Activated gamma-delta T cell treated with Interleukin-2 at 50 U/mL for 16 hours (primary cell): ENCODE measurements around the gene PAN2.
"Not testable (repeated sequence)": the region's sequence is repeated elsewhere in the genome, so short reads cannot be mapped to it uniquely, and the experiment has no call there.

Experiments used
- DNase-seq: peaks from one replicate; pipeline ENCODE4 v3.0.0-alpha.2; 2020

The PAN2 gene, protein sequence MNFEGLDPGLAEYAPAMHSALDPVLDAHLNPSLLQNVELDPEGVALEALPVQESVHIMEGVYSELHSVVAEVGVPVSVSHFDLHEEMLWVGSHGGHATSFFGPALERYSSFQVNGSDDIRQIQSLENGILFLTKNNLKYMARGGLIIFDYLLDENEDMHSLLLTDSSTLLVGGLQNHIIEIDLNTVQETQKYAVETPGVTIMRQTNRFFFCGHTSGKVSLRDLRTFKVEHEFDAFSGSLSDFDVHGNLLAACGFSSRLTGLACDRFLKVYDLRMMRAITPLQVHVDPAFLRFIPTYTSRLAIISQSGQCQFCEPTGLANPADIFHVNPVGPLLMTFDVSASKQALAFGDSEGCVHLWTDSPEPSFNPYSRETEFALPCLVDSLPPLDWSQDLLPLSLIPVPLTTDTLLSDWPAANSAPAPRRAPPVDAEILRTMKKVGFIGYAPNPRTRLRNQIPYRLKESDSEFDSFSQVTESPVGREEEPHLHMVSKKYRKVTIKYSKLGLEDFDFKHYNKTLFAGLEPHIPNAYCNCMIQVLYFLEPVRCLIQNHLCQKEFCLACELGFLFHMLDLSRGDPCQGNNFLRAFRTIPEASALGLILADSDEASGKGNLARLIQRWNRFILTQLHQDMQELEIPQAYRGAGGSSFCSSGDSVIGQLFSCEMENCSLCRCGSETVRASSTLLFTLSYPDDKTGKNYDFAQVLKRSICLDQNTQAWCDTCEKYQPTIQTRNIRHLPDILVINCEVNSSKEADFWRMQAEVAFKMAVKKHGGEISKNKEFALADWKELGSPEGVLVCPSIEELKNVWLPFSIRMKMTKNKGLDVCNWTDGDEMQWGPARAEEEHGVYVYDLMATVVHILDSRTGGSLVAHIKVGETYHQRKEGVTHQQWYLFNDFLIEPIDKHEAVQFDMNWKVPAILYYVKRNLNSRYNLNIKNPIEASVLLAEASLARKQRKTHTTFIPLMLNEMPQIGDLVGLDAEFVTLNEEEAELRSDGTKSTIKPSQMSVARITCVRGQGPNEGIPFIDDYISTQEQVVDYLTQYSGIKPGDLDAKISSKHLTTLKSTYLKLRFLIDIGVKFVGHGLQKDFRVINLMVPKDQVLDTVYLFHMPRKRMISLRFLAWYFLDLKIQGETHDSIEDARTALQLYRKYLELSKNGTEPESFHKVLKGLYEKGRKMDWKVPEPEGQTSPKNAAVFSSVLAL

DNA sequence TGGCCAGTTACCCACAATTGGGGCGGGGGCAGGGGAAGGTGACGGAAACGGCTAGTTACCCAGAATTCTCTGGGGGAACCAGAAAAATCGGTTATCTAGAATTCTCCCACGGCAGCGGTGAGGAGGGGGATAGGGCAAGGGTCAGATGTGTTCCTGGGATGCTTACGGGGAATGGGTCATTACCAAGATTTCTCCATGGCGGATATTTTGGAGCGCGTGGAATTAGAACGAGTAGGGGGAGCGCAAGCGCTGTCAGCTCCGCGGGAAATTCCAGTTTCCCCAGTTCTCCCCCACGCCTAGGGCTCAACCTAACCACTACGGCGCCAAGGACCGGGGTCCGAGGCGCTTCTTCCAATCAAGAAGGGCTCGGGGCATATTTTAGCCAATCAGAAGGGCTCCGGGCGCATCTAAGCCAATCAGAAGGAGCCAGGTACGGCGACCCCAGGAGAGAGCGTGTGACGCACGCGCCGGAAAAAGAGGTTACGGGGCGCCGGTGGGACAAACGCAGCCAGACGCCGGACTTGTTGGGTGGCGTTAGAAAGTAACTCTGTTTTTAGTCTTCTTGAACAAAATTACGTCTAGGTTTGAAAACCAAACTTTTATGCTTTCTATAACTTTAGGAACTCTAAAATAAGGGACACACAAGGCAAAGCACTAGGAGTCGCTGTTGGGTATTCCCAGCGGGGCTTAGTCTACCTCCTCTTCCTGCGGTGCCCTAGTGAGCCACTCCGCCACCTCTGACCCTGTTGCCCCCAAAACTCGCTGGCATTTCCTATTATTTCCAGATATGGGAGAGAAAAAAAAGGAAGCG is at the start of gene PAN2:
Gene PAN2 (minus strand): TSS at position 322 of the 811 bp plus-strand sequence. CDS start 906 bp downstream, outside the sequence.
- peak; percentile 90 for DNase-seq

DNA sequence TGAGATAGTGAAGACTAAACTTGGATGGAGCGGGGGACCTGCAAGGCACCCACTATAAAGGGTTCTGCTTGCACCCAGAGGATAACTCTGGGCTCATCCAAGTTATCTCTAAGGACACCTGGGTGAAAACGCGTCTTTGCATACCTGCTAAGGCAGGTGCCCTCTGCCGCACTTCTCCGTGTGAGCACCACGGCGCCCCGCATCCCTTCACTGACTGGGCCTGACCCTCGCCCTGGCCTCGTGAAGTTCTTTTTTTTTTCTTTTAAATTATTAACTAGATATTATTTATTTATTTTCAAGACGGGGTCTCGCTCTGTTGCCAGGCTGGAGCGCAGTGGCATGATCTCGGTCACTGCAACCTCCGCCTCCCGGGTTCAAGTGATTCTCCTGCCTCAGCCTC is 48.8 kb upstream of the PAN2 start:
- no peak for DNase-seq

DNA sequence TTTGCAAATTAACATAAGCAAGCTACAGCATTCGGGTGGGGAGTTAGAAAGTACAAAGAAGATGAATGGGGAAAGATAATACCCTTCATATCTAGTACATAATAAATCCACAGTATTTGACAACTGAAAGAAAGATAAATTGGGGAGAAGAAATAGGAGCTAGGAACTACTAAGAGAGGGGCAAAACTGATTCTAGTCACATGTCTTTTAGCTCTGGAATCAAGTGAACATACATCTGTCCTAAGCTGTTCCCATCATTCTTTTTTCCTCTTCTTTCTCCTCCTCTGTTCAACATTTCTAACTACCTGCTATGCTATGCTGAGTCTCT is 44.2 kb upstream of the PAN2 start:
- no peak for DNase-seq

DNA sequence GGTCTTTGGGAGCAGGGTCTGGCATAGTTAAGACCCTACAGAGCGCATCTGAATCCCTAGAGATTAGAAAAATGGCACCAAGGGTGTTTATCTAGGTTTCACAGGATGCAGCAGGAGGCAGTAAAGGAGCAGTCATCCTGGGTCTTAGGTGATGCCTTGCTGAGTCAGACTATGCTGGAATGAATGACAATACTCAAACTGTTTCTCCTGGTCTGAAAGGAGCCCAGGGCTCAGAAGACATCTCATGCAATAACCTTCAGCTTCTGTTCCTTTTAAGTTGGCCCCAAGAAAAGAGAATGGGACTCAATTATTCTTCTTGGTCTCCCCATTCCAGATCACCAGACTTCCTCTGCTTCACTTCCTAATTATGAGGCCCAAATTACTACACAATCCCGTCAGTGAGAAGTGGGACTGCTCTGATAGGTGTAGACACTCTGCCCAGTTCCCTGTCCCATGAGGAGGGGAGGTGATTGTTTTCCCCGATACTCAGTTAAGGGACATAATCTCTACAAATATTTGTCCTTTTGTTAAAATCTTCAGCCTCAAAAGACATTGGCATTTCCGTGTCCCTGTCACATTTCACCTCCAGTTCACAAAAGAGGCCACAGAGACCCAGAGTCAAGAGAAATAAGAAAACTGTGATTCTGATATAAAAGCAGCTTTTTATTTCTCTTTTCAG is 43.6 kb upstream of the PAN2 start:
- no peak for DNase-seq

DNA sequence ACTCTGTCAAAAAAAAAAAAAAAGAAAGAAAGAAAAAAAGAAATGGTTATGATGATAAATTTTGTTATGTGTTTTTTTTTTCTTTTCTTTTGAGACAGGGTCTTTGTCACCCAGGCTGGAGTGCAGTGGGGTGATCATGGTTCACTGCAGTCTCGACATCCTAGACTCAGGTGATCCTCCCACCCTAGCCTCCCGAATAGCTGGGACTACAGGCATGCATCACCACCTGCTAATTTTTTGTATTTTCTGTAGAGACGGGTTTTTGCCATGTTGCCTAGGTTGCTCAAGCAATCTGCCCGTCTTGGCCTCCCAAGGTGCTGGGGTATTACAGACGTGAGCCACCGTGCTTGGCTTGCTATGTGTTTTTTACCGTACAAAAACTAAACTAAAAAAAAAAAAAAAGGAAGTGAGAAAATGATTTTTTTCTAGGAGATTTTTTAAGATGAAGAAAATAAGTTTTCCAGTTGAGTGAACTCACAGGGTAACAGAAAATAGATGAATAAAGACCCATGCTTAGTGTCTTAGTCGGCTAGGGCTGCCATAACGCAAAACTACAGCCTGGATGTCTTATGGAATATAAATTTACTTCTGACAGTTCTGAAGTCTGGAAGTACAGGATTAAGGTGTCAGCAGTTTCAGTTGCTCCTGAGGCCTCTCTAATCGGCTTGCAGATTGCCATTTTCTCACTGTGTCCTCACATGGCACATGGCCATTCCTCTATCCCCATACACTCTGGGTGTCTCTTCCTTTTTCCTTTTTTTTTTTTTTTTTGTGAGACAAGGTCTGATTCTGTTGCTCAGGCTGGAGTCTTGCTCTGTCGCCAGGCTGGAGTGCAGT is 42.0 kb upstream of the PAN2 start:
- no peak for DNase-seq

DNA sequence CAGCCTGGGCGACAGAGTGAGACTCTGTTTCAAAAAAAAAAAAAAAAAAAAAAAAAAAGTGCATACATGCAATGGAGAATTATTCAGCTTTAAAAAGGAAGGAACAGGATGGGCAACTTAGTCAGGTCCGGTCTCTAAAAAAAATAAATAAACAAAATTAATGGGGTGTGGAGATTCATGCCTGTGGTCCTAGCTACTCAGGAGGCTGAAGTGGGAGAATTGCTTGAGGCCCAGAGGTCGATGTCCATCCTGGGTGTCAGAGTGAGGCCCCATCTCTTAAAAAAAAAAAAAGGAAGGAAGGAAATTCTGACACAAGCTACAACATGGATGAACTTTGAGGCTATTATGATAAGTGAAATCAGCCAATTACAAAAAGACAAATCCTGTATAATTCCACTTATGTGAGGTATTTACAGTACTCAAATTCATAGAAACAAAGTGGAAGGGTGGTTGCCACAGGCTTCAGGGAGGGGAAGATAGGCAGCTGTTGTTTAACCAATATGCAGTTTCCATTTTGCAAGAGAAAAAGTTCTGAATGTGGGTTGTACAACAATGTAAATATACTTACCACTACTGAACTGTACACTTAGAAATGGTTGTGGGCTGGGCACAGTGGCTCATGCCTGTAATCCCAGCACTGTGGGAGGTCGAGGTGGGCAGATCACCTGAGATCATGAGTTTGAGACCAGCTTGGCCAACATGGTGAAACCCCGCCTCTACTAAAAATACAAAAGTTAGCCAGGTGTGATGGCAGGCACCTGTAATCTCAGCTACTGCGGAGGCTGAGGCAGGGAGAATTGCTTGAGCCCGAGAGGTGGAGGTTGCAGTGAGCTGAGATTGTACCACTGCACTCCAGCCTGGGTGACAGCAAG is 41.2 kb upstream of the PAN2 start:
- no peak for DNase-seq

DNA sequence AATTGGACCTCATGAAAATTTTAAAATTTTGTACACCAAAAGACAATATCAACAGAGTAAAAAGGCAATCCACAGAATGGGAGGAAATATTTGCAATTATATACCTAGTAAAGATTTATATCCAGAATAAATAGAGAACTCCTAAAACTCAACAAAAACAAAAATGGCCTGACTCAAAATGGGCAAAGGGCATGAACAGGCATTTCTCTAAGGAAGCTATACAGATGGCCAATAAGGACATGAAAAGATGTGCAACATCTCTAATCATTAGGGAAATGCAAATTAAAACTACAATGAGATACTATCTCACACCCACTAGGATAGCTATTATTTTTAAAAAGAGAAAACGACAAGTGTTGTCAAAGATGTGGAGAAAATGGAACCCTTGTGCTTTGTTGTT is 39.7 kb upstream of the PAN2 start:
- no peak for DNase-seq

DNA sequence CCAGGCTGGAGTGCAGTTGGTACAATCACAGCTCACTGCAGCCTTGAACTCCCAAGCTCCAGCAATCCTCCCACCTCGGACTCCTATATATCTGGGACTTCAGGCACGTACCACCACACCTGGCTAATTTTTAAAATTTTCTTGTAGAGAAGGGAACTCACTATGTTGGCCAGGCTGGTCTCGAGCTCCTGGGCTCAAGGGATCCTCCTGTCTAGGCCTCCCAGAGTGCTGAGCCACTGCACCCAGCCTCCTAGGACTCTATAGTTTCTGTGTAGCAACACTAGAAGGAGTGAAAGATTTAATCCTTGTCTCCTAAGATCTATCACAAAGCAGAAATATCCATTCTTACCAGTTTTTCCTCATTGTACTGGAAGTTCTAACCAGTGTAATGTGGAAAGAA is 33.1 kb upstream of the PAN2 start:
- no peak for DNase-seq

DNA sequence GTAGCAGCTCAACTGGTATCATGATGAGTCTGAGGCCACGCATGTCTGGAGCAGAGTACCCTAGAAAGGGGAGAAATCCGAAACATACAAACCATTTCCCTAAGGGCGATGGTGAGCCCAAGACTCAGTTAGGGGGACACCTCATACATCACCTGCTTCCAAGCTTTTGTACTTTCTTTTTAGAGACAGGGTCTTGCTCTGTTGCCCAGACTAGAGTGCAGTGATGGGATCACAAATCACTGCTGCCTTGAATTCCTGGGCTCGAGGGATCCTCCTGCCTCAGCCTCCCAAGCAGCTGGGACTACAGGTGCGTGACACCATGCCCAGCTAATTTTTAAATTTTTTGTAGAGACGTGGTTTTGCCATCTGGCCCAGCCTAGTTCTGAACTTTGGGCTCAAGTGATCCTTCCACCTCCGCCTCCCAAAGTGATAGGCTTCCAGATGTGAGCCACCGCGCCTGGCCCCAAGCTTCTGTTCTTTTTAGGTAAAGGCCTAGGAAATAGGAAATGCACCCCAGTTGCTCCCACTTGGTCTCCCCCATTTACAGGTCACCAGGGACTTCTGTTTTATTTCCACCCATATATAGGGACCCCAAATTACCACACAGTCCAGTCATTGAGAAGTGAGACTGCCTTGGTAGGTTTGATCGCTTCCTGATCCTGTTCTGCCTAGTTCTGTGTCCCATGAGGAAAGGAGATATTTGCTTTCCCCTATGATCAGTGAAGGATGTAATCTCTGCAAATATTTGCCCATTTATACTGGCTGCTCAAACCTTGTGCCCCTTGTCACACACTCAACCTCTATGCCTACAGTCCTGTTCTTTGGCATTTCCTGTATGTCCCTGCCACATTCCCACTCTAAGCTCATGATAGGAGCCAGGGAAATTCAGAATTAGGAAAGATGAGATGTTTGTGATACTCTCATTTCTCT is 28.6 kb upstream of the PAN2 start, which contains the start of gene APOF:
Gene APOF (minus strand): TSS at position 728 of the 930 bp plus-strand sequence. CDS start 112 bp downstream, at position 616.
- no peak for DNase-seq

DNA sequence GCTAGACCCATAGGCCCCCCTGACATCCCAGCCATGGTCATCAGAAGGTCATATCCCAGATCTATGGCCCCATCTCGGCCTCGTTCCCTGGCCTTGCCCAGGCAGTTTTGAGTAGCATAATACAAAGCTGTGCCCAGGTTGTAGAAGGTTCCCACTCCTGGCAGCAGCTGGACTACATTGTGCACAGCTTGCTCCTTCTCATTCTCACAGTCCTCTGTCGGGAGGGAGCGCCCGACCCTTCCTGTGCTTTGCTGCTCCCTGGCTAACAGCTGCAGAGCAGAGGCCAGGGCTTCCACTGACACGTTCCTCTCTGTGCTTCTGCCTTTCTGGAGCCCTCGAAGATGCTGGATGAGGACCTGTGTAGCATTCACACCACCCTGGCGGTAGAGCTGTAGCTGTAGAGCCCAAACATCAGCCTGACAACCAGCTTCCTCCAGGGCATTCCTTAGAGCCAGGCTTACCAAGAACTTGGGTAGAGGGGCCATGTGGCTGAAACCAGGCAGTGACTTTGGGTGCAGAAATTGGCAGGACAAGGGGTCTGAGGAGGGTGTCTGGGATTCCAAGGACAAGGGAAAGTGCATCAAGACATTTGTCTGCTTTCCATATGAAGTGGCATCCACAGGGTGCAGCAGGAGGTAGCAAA is 27.8 kb upstream of the PAN2 start:
- no peak for DNase-seq

DNA sequence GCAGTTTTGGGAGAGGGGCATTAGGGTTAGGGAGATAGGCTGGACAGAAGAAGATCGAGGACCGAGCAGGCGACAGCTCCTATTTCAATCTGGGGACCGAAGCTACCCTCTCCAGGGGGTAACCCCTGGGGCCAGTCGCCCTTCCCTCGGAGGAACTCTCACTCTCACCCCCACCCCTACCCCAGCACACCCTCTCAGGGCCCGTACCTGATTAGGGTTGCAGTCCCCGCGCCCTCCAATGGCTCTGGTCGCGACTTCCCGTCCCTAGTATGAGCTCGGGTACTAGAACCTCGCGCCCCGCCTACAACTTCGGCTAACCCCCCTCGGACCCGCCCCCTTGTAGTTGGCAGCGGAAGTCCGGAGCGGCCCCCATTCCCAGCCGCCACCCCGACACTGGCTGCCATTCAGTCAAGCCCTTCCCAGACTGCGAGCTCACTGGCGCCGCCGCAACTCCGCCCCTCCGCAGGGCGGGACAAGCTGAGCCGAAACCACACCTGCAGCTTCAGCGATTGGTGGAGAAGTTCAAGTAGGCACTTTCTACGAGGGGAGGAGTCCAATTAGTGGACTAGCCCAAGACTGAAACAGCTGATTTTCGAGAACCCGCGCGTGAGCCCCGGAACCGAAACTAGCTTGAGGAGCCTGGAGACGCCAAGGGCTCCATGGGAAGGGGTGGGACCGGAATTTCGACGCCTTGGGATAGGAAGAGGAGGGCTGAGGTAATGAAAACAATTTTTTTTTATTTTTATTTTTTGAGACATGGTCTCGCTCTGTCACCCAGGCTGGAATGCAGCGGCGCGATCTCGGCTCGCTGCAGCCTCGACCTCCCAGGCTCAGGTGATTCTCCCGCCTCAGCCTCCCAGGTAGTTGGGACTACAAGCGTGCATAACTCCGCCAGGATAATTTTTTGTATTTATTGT is 26.3 kb upstream of the PAN2 start, which contains the start of gene STAT2:
Gene STAT2 (minus strand): TSS at position 257 of the 917 bp plus-strand sequence. CDS start 3,536 bp downstream, outside the sequence.
- peak; percentile 99 for DNase-seq

DNA sequence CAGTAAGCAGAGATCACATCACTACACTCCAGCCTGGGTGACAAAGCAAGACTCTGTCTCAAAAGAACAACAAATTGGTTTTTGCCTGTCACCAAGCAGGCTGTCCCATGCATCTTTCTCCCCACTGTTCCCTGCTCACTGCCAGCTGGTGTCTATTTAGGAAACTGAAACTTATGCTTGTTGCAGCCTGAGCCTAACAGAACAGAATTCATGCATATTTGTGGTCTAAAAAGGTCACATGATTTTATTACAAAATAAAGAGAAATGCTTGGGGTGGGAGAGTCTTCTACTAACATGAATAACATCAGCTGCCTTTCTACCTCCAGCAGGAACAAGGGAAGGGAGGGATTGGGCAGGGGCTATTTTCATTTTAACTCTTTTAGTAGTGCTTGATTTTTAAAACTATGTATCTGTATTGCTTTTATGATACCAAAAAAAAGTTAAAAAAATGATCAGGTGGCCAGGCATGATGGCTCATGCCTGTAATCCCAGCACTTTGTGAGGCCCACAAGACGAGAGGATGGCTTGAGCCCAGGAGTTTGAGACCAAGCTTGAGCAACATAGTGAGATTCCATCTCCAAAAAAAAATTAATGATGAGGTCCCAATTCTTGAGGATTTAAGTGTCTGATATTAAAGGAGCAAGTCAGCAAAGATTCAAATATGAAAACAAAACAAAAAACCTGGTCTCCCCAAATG is 25.2 kb upstream of the PAN2 start:
- DNase-seq: no peak

DNA sequence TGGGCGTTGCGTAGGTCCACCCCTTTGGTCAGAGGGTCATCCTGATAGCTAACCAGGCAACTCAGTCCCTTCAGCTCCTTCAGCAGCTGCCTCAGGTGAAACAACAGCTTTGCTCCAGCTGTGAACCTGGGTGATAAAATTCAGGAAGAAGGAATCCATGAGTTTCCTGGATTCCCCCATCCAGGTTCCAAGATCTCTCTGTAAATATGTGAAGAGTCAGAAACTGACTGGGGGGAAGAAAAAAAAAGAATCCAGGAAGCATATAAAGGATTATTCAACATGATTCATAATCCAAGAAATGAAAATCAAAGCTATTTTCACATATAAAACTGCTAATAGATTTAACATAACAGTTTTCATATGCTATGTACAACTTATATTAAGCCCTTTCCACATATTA is 17.5 kb upstream of the PAN2 start:
- no peak for DNase-seq

DNA sequence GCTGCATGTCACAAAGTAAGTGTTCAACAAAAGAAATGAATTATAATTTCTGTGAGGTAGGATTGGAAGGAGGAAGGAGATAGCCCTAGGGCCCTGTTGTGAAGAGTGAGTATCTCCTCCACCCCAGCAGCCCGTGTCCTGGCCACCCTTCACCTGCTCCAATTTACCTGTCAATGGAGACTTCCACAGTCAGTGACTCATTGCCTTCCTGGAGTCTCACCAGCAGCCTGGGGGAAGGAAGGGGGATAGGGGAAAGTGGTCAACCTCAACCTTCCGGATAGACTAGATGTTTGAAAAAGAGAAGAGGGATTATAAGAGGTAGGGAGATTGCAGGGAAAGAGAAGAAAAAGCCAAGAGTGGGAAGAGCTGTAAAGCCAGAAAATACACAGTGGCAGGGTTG is 16.9 kb upstream of the PAN2 start:
- no peak for DNase-seq

DNA sequence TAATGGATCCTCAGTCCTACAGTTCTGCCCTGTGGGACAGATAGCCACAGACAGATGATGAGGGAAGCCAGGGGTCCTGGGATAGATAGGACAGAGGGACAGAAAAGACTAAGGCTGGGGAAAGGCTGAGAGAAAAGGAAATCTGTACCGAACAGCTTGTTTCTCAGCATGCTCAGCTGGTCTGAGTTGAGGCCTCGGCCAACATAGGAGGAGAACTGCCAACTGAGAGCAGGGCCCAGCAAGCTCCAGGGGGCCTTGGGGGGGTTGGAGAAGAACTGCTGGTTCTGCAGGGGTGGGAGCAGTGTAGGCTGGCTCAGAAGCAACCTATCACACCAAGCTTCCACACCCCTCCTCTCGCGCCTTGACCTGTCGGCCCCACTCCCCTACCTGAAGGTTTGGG is 15.0 kb upstream of the PAN2 start:
- DNase-seq: no peak

DNA sequence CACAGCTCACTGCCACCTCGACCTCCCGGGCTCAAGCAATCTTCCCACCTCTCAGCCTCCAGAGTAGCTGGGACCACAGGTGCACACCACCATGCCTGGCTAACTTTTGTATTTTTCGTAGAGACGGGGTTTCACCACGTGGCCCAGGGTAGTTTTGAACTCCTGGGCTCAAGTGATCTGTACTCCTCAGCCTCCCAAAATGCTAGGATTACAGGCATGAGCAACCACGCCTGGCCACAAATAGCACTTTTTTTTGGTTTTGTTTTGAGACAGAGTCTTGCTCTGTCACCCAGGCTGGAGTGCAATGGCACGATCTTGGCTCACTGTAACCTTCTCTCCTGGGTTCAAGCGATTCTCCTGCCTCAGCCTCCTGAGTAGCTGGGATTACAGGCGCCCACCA is 13.5 kb upstream of the PAN2 start:
- DNase-seq: not testable (repeated sequence)
